ENCODE results near the gene PKDCC.

PKDCC gene

DNA sequence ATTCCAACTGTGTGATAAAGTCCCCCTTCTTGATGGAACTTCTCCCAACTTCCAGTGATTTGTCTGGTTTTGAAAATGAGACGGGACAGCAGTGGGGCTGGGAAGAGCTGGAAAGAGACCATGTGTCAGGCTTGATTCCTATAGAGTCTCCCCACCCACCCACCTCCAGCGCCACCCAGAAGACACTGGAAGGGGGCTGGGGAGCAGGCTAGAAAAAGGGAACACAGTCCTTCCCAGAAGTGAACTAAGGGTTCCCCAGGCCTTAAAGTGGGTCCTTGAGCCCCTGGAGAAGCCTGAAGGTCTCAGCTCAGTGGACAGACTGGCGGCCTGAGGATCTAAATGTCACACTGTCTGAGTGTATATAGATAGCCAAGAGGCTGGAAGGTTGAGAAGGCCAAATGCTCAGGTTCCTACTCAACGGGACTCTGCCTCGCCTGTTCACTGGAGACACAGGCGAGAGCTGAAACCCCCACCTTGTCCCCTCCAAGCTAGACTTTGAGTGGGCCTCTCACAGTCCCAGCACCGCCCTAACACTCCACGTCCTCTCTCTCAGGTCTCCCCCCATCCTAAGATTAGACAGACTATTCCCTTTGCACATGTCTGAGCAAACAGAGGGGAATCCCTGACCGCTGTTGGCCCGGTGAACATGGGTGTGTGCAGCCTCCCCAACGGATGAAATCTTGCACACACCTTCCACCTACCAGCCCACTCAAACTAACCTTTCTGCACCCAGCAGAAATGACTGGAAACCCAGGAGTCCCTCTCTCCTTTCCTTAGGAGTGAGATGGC lies 1.6 kb downstream of the PKDCC start:
- no peak for DNase-seq (ENCODE audit: low read depth in 2 of 2)

DNA sequence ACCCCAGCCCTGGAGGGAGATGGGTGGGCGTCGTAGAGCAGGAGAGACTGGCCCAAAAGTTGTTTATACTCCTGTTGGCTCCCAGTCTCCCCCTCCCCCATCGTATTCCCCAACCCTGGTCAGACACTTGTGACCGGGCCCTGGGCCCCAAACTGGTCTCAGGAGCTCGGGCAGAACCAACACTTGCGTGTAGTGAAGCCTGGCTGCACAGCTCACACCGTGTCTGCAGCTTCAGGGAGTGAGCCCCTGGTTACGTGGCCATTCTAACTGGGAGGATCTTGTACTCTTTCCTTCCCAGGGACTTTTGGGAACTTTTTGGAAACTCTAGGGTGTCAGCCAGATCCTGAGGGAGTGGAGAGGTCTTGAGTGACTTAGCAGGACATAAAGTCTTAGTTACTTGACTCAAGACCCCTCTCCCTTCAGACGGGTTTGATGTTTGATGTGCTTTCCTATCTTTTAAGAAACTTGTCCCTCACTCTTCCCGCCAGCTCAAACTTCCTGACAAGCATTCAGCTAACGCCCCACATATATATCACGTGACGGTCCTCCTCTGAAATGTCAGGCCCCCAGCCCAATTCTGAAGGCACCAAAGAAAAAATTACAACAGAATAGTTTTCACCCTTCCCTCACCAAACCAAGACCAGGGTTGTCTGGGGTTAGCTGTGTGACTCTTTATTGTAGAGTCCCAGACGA lies 2.3 kb downstream of the PKDCC start:
- no peak for DNase-seq (ENCODE audit: low read depth in 2 of 2)

DNA sequence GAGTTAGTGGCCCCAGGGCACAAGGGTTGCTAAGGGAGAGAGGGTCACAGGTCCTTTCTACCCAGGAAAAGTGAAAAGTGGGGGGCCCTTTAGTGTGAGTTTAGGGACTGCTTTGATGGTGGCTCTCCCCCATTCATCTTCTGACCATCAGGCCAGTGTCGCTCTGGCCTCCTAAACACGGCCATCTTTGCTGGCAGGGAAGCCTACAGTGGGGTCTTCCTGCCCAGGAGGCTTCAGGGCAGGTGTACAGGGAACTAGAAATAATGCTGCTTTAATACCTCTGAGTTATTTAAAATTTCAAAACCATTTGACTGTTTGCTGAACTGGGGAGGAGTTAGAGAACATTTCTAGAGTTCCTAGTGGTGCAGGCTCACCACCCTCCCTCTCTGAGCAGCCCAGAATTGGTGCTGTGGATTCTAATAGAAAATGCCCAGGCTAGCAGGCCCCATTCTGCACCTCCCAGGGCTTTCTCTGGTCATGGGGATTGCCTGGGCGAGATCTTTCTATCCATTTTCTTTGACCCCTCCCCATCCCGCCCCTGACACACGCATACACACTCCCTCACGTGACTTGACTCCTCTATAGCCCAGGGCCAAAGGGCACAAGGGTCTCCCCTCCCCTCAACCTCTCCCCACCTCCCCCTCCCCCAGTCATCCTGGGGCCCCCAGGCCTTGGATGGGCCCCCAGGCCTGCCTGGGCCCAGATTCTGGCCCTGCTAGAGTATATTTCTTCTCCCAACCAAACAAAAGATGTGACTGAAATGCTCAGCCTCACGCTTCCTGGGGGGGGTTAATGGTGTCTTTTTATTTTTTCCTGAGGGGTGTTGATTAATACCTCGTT lies 3.1 kb downstream of the PKDCC start:
- DNase-seq (ENCODE audit: low read depth in 2 of 2), result no peak

DNA sequence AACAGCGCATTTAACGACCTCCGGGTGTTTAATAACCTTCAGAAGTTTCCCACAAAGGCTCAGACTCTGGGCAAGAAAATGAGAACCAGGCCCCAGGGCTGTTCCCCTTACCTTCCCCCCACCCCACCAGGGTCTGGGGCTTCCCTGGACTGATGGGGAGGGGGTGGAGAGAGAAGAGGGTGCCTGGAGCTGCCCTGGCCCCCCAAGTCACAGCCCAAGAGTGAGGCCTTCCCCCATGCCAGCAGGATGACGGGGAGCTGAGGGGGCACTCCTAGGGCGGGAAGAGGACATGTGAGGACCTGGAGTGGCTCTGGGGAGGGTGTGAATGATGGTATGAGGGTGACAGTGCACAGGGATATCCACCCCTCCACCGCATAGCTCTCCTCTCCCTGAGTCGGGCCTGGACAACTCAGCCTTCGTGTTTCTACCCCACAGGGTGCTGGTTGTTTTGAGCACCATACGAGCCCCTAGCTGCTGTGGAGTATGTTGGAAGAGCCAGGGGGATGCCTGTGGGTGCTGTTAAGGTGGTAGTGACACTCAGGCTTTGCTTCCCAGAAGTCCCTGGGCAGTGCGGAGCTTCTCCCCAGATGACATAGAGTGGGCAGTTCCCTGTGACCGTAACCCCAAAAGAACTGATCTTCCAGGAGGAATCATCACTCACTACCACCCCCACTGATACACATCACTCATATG lies 3.9 kb downstream of the PKDCC start:
- no peak for DNase-seq (ENCODE audit: low read depth in 2 of 2)

DNA sequence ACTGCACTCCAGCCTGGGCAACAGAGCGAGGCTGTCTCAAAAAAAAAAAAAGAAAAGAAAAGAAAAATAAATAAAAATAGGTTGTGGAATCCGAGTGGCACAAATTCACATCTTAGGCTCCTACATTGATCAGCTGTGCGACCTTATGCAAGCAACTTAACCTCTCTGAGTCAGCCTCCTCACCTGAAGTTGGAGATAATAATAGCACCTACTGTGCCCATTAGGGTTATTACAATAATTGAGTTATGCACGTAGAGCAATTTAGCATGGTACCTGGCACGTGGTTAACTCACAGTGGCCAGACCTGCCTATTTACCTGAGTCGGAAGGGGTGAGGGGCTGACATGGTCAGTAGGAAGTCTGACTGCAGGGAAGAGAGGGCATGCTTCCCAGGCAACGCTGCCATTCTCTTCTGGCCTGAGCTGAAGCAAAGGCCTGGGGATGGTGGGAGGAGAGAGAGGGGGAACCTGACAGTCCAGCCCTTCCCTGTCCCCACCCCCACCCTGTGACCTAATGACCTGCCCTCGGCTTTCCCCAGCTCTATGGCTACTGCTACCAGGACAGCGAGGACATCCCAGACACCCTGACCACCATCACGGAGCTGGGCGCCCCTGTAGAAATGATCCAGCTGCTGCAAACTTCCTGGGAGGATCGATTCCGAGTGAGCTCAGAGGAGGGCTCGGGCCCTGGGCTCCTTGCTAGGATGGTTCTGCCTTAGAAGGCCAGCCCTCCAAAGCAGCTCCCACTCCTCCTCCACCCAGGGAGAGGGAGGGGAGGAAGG lies 5.1 kb downstream of the PKDCC start:
- DNase-seq (ENCODE audit: low read depth in 2 of 2), result no peak

DNA sequence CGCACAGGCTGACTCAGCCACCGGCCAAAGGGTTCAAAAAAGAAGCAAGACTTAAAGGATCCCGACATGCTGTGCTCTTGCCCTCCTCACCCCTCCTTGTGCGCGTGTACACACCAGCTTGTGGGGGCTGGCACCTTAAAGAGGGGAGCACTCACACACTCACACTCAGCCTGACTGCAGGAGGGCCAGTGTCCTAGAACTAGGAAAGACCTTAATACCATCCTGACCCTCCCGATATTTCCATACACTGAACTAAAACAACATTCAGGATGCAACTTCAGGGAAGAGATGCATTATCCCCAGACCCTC lies 5.6 kb downstream of the PKDCC start:
- DNase-seq (ENCODE audit: low read depth in 2 of 2), result no peak

DNA sequence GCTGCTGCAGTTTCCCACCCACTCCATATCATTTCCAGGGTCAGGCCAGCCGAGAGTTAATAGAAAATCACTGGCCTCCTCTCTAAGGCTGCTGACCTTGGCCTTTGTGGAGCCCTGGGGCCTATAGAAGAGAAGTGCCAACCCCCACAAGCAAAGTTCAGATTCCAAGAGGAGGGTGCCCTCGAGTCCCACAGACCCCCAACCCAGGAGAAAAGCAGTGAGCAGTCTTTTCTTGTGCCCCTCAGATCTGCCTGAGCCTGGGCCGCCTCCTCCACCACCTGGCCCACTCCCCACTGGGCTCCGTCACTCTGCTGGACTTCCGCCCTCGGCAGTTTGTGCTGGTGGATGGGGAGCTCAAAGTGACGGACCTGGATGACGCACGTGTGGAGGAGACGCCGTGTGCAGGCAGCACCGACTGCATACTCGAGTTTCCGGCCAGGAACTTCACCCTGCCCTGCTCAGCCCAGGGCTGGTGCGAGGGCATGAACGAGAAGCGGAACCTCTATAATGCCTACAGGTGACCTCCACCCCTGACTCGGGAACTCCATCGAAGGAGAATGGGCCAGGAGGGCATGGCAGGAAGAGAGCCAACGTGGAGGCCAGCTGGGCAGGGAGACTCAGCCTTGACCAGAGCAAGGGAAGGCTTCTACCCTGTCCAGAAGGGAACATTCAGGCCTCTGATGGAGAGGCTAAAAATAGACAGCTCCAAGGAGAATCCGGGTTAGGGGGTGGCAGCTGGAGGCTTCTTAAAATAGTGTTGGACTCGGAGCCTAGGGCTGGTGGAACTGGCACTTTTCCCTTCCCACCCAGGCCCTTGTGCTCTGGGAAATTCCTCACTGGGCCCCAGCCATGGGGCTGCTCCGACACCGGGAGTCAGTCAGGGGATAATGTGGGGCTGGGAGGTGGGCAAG lies 6.2 kb downstream of the PKDCC start:
- no peak for DNase-seq (ENCODE audit: low read depth in 2 of 2)

DNA sequence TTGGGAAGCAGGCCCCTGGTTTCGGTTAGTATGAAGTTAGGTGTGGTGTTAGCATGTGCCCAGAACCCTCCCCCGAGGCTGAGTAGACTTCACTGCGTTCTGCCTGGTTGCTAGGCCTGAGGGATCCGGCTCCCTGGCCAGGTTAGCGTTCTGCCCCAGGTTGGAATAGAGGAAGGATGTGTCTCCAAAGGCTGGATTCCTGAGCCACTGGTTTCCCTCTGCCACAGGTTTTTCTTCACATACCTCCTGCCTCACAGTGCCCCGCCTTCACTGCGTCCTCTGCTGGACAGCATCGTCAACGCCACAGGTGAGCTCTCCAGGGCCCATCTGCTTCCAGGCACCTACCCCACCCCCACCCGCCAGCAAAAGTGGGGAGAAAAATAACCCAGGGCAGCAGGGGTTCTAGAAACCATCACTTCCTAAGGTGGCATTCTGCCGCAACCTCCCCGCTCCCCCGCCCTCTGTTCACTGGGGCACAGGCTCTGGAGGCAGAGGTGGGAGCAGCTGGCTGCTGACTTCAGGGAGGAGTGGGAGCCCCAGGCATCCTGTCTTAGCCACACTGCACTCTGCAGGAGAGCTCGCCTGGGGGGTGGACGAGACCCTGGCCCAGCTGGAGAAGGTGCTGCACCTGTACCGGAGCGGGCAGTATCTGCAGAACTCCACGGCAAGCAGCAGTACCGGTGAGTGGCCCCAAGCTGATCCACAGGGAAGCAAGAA lies 7.1 kb downstream of the PKDCC start:
- no peak for DNase-seq (ENCODE audit: low read depth in 2 of 2)

DNA sequence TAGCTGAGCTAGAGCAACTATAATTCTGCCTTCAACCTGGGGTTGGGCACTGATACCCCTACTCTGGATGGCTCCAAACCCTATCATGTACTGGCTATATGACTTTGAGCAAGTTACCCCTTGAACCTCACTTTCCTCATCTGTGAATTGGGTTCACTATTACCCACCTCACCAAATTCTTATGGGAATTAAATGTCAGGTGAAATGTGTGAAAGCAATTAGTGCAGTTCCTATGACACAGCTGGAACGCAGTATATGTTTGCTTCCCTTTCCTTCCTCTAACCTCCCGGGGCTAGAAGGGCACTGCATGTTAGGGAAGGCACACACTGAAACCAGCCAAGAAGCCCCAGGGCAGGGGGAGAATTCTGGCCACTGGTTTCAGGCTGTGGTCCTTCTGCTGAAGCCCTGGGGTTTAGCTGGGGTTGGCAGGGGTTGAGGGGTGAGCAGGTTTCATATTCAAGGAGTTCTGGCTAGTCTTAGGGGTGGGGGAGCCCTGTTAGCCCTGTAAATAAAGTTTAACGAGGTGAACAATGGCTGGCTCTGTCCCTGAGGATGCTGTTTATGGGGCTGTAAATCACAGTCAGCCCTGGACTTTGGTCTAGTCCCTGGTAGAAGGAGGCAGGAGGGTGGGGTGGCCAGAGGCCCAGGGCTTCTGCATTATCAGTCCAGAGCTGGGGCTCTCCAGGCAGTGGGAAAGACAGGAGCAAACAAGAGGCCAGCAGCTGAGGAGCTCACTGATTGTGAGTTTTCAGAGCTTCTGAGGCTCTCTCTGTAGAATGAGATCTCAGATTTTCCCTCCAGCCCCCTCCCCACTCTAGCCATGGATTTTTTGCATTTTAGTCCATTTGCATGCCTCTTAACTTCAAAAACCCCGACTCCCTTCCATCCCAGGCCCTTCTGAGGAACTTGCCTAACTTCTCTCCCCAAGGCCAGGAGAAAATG lies 8.0 kb downstream of the PKDCC start:
- no peak for DNase-seq (ENCODE audit: low read depth in 2 of 2)

DNA sequence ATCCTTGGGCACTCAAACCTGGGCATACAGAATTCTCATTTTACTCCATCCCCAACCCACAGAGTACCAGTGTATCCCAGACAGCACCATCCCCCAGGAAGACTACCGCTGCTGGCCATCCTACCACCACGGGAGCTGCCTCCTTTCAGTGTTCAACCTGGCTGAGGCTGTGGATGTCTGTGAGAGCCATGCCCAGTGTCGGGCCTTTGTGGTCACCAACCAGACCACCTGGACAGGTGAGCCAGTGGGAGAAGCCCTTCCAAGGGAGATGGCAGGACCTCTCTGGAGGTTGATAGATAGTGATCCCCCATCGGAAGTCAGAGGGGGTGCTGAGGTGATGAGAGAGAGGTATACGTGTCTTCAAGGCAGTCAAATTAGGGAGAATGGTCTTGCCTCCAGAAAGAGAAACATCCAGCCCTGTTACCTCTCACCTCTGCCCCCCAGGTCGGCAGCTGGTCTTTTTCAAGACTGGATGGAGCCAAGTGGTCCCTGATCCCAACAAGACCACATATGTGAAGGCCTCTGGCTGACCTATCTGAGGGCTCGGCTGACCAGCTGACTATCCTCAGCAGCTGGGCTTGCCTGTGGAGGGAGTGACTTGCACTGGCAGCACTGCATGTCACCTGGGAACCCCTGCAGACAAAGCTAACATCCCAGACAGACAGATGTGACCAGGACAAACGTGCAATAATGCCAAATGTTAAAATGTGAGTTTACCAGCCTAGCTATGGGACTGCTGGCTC lies 9.5 kb downstream of the PKDCC start:
- DNase-seq (ENCODE audit: low read depth in 2 of 2), result no peak

DNA sequence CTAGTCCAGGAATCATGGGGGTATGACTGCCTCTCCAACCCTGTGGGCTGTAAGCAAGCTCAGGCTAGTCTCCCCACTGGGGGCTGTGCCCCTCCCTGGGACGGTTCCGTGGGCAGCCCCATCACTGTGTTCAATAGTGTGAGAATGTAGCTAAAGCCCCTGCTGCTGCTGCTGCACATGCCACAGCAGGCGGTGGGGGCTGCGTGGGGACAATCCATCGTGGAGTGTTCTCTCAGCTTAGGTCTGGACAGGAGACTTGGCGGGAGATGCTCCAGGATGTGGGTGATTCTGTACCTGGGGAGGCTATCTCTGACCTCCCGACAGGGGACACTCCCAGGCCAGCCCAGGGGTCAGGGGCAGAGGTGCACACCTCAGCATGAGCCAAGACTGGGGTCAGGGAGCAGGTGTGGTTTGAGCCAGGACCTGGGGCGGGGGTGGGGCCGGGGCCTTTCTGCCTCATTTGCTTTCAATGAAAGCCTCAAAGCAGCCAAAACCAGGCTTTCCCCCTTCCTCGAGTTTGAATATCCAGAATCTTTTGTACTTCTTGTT lies 10.2 kb downstream of the PKDCC start:
- DNase-seq (ENCODE audit: low read depth in 2 of 2), result no peak

DNA sequence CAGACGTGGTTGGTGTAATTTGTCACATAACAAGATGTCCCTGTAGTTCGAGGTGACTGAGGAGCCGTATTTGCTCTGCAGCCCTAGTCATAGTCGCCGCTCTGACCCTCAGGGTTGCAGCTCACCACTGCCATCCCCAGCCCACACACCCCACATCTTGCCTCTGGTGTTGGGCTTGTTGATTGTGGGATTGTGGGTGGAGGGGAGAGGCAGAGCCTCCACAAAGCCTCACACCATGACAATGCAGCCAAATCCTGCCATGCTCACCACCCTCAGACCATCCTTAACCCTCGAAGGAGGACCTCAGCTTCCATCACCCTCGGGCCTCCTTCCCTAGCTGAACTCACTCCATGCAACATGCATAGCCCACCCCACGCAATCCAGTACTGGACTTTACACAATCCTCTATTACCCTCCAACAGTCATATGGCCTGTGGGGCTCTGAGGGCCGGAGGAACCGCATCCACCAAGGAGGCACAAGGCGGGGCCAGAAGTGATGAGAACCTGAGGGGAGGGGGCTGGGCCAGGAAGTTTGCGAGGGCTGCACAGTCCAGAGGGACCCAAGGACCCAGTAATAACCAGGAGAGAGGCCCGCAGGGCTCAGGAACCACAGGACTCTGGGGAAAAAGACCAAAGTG lies 11.6 kb downstream of the PKDCC start:
- DNase-seq (ENCODE audit: low read depth in 2 of 2), result no peak

DNA sequence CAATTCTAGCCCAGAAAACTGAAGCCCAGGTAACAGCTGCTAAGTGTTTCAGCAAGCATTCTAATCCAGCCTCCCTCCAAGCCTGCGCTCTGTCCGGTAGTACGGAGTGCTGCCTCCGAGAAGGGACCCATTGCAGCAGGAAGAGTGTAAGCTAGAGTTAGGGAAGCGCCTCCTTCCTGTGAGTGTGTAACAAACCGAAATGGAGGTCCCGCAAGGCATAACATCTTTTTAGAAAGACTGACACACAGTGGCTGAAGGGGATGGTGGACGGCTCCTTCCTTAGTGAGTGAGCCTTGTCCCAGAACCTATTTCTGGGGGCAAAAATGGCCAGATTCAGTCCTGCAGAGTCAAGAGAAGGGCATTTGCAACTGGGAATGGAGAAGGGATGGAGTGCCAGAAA lies 12.2 kb downstream of the PKDCC start:
- no peak for DNase-seq (ENCODE audit: low read depth in 2 of 2)

DNA sequence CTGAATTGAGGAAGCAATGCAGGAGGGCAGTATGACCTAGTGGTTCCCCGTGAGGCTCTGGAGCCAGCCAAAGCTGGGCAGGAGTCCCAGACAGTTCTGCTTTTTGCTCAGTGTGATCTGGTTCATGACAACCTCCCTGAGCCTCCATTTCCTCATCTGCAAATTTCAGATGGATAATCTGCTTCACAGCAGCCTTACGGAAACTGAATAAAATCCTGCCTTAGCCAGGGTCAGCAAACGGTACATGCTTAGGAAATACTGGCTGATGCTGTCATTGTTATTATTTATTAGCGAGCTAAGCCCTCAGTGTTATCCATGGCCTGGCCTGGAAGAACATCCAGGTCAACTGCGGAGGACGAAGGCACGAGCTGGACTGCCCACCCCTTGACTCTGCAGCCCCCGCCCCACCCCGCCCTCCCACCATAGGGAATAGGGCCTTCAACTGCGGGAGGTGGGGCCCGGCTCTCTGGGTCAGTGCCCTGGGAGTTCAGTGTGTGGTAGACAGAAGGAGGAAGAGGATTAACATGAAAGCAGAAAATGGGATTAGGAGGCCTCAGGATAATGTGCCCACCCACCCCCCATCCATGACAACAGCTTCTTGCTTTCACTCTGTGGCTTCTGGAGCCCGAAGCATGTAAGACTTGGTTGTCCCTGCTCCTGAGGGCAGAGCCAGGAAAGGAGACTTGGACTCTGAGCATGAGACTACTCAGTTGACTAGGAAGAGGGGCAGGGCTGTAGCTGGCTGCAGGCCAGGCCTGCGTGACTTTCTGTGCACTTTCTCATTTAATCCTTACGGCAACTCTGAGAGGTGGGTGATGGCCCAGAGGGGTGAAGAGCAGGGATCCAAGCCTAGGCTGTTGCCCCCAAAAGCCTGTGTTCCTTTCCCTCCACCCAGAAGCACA lies 13.1 kb downstream of the PKDCC start:
- no peak for DNase-seq (ENCODE audit: low read depth in 2 of 2)

DNA sequence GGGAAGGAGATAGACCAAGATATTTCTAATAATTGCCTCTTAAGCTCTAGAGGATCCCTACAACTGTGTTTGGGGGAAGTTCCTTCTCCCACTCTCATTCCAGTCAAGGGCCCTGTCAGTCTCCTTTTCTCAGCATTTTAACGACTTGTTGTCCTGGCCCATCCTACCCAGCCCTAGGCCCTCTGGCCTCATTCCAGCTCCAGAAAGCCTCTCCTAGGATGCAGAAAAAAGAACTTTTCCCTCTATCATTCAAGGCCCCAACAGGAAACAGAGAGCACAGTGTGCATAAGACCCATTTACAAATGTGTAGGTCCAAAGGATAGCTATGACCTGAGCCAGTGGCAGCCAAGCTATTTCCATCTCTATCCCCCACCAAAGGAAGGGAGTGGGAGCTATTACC lies 14.0 kb downstream of the PKDCC start:
- DNase-seq (ENCODE audit: low read depth in 2 of 2), result no peak

Measured in stimulated activated CD8-positive, alpha-beta memory T cell treated with anti-CD3 and anti-CD28 coated beads, Interleukin-7, amount 100 ng/mL, for 1 hour (primary cell).